ENCODE results near the gene ZMYND8. TPM values are rescaled to one million over a fixed set of nuclear protein-coding genes. Genes with fewer than 3 reads are reported as not detected.

ZMYND8 gene
- total and polyA plus RNA-seq, 11 donors, result 11.3 to 46.4 (median 28.7) TPM

GRCh38 chr20:47227119-47227518 lies 129.4 kb downstream of the ZMYND8 start:
- intact Hi-C loops (cut with DNase I), result no loop called here
- DNase-seq (no peak), ATAC-seq (no peak)
- Histone ChIP-seq H3K27ac (no peak overlapping the region), H3K27me3 (no peaks in the 10 kb centered on the region), H3K9me3 (no peaks in the 10 kb centered on the region), H3K36me3 (peaks cover 0 to 96% (median 78%) of the 10 kb centered on the region in 9 donors), H3K4me1 (peaks cover 0 to 30% (median 12%) of the 10 kb centered on the region in 12 donors), H3K4me3 (no peak overlapping the region)
- WGBS, 4 donors, result 87 to 92% (median 91%) methylated on average over 7 of the region's 7 CpGs
- TF ChIP-seq CTCF (IDR thresholded peaks at IDR 0.05), result no peak
- no peak for TF ChIP-seq POLR2A (IDR thresholded peaks at IDR 0.05)

DNA sequence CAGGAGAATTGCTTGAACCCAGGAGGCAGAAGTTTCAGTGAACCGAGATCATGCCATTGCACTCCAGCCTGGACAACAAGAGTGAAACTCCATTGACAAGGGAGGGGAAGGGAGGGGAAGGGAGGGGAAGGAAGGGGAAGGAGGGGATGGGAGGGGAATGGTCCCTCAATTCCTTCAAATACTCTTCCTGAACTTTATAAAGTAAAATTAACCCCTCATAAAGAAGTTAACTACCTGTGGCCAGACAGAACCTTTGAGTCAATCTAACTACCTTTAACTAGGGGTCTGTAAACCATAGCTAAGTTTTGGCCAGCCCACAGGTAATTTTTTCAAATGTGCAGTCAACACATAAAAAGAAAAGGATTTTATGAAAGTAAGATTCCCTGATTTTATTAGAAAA lies 131.0 kb downstream of the ZMYND8 start:
- Histone ChIP-seq H3K9me3 (no peaks in the 10 kb centered on the region), H3K27ac (no peak overlapping the region), H3K4me3 (no peak overlapping the region), H3K27me3 (no peaks in the 10 kb centered on the region), H3K36me3 (peaks cover 0 to 96% (median 91%) of the 10 kb centered on the region in 9 donors), H3K4me1 (peaks cover 0 to 20% (median 6%) of the 10 kb centered on the region in 12 donors)
- no peak for TF ChIP-seq POLR2A (IDR thresholded peaks at IDR 0.05)
- TF ChIP-seq CTCF (IDR thresholded peaks at IDR 0.05), result no peak
- DNase-seq (no peak), ATAC-seq (no peak)
- intact Hi-C loops (cut with DNase I), result no loop called here
- WGBS, 4 donors, result 50 to 80% (median 79%) methylated on average over 1 of the region's 1 CpG

DNA sequence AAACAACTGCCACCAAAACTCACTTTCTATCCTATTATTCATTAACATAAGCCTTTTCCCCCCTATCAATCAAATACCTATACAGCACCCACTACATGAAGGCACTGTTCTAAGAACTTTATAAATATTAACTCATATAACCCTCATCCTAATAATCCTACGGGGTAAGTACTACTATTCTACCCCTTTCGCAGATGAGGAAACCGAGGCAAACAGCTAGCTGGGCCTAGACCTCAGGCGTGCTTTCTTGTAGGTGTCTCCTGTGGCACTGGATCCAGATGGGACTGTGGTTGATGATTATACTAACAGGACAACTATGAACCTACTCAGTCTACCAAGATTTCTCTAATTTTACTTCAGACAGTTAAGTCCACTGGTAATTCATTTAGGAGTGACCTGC lies 131.6 kb downstream of the ZMYND8 start:
- no peak for ATAC-seq
- intact Hi-C loops (cut with DNase I), result no loop called here
- H3K36me3 ChIP-seq, result peaks cover 0 to 97% (median 91%) of the 10 kb centered on the region in 9 donors
- peaks cover 0 to 20% (median 6%) of the 10 kb centered on the region in 12 donors for H3K4me1 ChIP-seq
- H3K9me3 ChIP-seq, result no peaks in the 10 kb centered on the region
- TF ChIP-seq CTCF (IDR thresholded peaks at IDR 0.05), result no peak
- 96 to 99% (median 97%) methylated on average over 4 of the region's 4 CpGs for WGBS, 4 donors
- H3K27me3 ChIP-seq, result no peaks in the 10 kb centered on the region
- DNase-seq, result no peak
- H3K4me3 ChIP-seq, result no peak overlapping the region
- no peak overlapping the region for H3K27ac ChIP-seq

DNA sequence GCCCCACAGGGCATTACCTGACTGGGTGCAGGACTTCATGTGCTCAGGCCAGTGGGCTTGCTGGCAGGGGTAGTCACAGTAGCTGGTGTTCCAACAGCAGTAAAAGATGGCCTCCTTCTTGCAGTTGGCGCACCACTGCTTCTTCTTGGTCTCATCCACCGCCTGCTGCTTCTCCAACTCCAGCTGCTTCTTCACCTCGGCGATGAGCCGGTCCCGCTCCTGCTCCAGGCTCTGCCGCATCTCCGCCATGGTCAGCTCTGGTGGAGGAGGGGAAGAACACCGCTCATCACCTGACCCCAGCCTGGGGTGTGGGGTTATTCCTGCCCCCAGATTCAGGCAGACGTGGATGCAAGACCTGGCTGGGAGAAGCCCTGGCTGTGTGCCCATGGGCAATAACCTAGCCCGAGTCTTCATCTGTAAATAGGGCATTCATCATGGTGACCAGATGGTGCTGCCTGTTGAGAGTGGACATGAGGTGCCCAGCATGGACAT lies 132.2 kb downstream of the ZMYND8 start:
- Histone ChIP-seq H3K27me3 (no peaks in the 10 kb centered on the region), H3K9me3 (no peaks in the 10 kb centered on the region), H3K36me3 (peaks cover 0 to 97% (median 91%) of the 10 kb centered on the region in 9 donors), H3K4me3 (no peak overlapping the region), H3K27ac (no peak overlapping the region), H3K4me1 (peaks cover 0 to 15% (median 6%) of the 10 kb centered on the region in 12 donors)
- WGBS, 4 donors, result 92 to 95% (median 93%) methylated on average over 11 of the region's 11 CpGs
- DNase-seq (no peak), ATAC-seq (no peak)
- intact Hi-C loops (cut with DNase I), result no loop called here
- no peak for TF ChIP-seq POLR2A (IDR thresholded peaks at IDR 0.05)
- TF ChIP-seq CTCF (IDR thresholded peaks at IDR 0.05), result no peak

All from heart left ventricle (tissue), 16 donors.